Measurements from ENCODE around the gene LSAMP. TPM values are rescaled to one million over a fixed set of nuclear protein-coding genes. Genes with fewer than 3 reads are reported as not detected.

LSAMP gene
- total RNA-seq, 4 donors from 2014 or later, result 1.2 to 3.0 (median 1.8) TPM

DNA sequence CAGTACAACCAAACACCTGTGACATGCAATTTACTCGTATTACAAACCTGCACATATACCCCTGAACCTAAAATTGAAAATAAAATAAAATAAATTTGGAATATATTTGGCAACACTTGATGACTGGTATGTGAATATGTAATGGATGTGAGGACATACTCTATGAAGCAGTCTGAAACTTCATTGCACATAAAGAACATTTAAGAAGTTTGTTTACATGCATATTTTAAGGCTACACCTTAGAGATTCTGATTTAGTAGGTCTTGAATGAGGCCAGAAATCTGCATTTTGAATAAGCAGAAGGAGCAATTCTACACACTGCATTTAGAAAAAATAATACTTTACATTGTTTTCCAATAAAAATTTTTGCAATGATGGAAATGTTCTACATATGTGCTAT lies 284.7 kb downstream of the LSAMP start:
- H3K4me3 ChIP-seq, result no peak overlapping the region
- intact Hi-C loops (cut with DNase I), result no loop called here
- no peak overlapping the region for H3K27ac ChIP-seq (replicated peaks in 1 of 4)
- WGBS, result 97% methylated on average over 1 of the region's 1 CpG
- no peaks in the 10 kb centered on the region for H3K36me3 ChIP-seq
- H3K9me3 ChIP-seq, result no peaks in the 10 kb centered on the region
- H3K27me3 ChIP-seq, result no peaks in the 10 kb centered on the region
- H3K4me1 ChIP-seq, result no peaks in the 10 kb centered on the region
- no peak for DNase-seq (ENCODE audit: extremely low spot score)
- TF ChIP-seq CTCF (IDR thresholded peaks at IDR 0.05), result no peak
- no peak for TF ChIP-seq POLR2AphosphoS5 (IDR thresholded peaks at IDR 0.05)
- no peak for TF ChIP-seq EP300 (IDR thresholded peaks at IDR 0.05)
- no peak for TF ChIP-seq POLR2A (IDR thresholded peaks at IDR 0.05; ENCODE audit: low read depth)

- intact Hi-C loops (cut with DNase I), result no loop called here
- H3K9me3 ChIP-seq, result no peaks in the 10 kb centered on the region
- no peak overlapping the region for H3K4me3 ChIP-seq
- no peak overlapping the region for H3K27ac ChIP-seq (replicated peaks in 1 of 4)
- DNase-seq (ENCODE audit: extremely low spot score), result no peak
- H3K4me1 ChIP-seq, result no peaks in the 10 kb centered on the region
- no peaks in the 10 kb centered on the region for H3K36me3 ChIP-seq
- no peaks in the 10 kb centered on the region for H3K27me3 ChIP-seq
- WGBS, result 80% methylated on average over 1 of the region's 1 CpG
- TF ChIP-seq POLR2AphosphoS5 (IDR thresholded peaks at IDR 0.05) (no peak), POLR2A (IDR thresholded peaks at IDR 0.05; ENCODE audit: low read depth) (no peak), CTCF (IDR thresholded peaks at IDR 0.05) (no peak), EP300 (IDR thresholded peaks at IDR 0.05) (no peak)
Observed at GRCh38 chr3:116155841-116156240, 289.4 kb downstream of the LSAMP start.

- Histone ChIP-seq H3K4me1 (no peaks in the 10 kb centered on the region), H3K36me3 (no peaks in the 10 kb centered on the region), H3K4me3 (no peak overlapping the region), H3K27ac (replicated peaks in 1 of 4) (no peak overlapping the region), H3K9me3 (no peaks in the 10 kb centered on the region), H3K27me3 (no peaks in the 10 kb centered on the region)
- 74% methylated on average over 2 of the region's 2 CpGs for WGBS
- intact Hi-C loops (cut with DNase I), result no loop called here
- DNase-seq (ENCODE audit: extremely low spot score), result no peak
- TF ChIP-seq CTCF (IDR thresholded peaks at IDR 0.05), result no peak
- TF ChIP-seq POLR2A (IDR thresholded peaks at IDR 0.05; ENCODE audit: low read depth), result no peak
- TF ChIP-seq POLR2AphosphoS5 (IDR thresholded peaks at IDR 0.05), result no peak
- no peak for TF ChIP-seq EP300 (IDR thresholded peaks at IDR 0.05)
Observed at GRCh38 chr3:116154389-116154788, 290.9 kb downstream of the LSAMP start.

DNA sequence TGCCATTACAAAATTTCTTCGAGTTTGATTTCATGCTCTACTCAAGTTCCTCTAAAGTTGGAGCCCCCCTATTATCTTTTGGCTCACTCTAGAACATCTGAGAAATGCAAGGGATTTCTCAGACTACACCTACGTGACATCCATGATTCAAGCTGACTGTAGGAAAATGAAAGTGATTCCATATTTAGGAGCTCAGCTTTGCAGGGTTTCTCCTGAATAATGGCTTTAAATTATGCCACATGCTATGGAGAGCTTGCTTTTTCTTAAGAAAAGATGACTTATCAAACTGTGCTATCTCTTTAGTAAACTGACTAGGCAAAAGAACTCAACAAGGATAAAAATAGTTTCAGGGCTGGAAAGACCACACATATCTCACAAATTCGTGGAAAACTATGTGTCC lies 292.1 kb downstream of the LSAMP start:
- 45% methylated on average over 3 of the region's 3 CpGs for WGBS

More for the DNA sequence above, 292.1 kb downstream of the LSAMP start:
- Histone ChIP-seq H3K27me3 (no peaks in the 10 kb centered on the region), H3K4me1 (no peaks in the 10 kb centered on the region), H3K27ac (replicated peaks in 1 of 4) (no peak overlapping the region), H3K9me3 (no peaks in the 10 kb centered on the region), H3K36me3 (no peaks in the 10 kb centered on the region), H3K4me3 (no peak overlapping the region)
- DNase-seq (ENCODE audit: extremely low spot score), result no peak
- intact Hi-C loops (cut with DNase I), result no loop called here
- TF ChIP-seq POLR2AphosphoS5 (IDR thresholded peaks at IDR 0.05) (no peak), EP300 (IDR thresholded peaks at IDR 0.05) (no peak), CTCF (IDR thresholded peaks at IDR 0.05) (no peak), POLR2A (IDR thresholded peaks at IDR 0.05; ENCODE audit: low read depth) (no peak)

Data from esophagus muscularis mucosa (tissue), 4 donors.